Muscle of leg (tissue), 11 donors: ENCODE data around the gene EIF4ENIF1. TPM values are rescaled to one million over a fixed set of nuclear protein-coding genes. Genes with fewer than 3 reads are reported as not detected.
"Not testable (repeated sequence)": the region's sequence is repeated elsewhere in the genome, so short reads cannot be mapped to it uniquely, and the experiment has no call there.

Experiments used
- DNase-seq: peaks from one replicate; pipeline ENCODE4 v3.0.0; 2013
- H3K27ac ChIP-seq: one replicate; pipeline ENCODE4 v1.5.1; 2013; ENCODE audit warnings: mild to moderate bottlenecking, low read length, control low read depth
- H3K27me3 ChIP-seq: one replicate; pipeline ENCODE4 v1.6.1; 2013; ENCODE audit warnings: low read length; ENCODE audit not compliant: control insufficient read depth, insufficient read depth
- H3K36me3 ChIP-seq: one replicate; pipeline ENCODE4 v1.6.1; 2013; ENCODE audit warnings: low read length; ENCODE audit not compliant: control insufficient read depth, insufficient read depth
- H3K4me1 ChIP-seq: one replicate; pipeline ENCODE4 v1.6.1; 2013; ENCODE audit warnings: low read length; ENCODE audit not compliant: control insufficient read depth, insufficient read depth
- H3K4me3 ChIP-seq: one replicate; pipeline ENCODE4 v1.5.1; 2013; ENCODE audit warnings: low read length, control low read depth
- H3K9me3 ChIP-seq: replicated peaks from 2 replicates; pipeline ENCODE4 v1.6.1; 2013; ENCODE audit warnings: low read depth, low read length; ENCODE audit not compliant: control insufficient read depth
- WGBS: methylation state at CpG from one replicate; pipeline ENCODE4 v1.1.5; 2013; ENCODE audit warnings: missing lambda C conversion rate; ENCODE audit not compliant: insufficient coverage; 5-methylcytosine and 5-hydroxymethylcytosine counted together
- polyA plus RNA-seq, 8 donors: library from polyadenylated mRNA; unstranded; fragments of 120-200 nt; gene quantifications; one replicate each; pipeline versions ENCODE4 v1.2.1 to v1.2.3, GENCODE V29; 2013; ENCODE audit warnings: inconsistent platforms in 1 of 8, low replicate concordance in 1 of 8; ENCODE audit not compliant: insufficient read length in 8 of 8, insufficient read depth in 1 of 8
- total RNA-seq: library from RNA; stranded (reverse); fragments of 120-200 nt; gene quantifications from one replicate; pipeline ENCODE4 v1.2.4, GENCODE V29; 2013

EIF4ENIF1 gene
- total and polyA plus RNA-seq, 9 donors, result 10.6 to 32.8 (median 29.5) TPM

DNA sequence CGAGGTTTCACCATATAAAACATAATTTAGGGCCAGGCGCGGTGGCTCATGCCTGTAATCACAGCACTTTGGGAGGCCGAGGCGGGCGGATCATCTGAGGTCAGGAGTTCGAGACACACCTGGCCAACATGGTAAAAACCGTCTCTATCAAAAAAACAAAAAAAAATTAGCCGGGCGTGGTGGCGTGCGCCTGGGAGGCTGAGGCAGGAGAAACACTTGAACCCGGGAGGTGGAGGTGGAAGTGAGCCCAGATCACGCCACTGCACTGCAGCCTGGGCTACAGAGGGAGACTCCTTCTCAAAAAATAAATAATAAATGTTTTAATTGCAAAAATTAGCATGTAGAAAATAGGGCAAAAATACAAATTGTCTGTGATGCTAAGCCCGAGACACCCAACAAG, 5.7 kb upstream of the EIF4ENIF1 start:
- H3K27me3 ChIP-seq, result no peaks in the 10 kb centered on the region
- H3K9me3 ChIP-seq, result peaks cover 5% of the 10 kb centered on the region
- no peak overlapping the region for H3K27ac ChIP-seq
- no peak for DNase-seq
- H3K4me1 ChIP-seq, result peaks cover 12% of the 10 kb centered on the region
- H3K36me3 ChIP-seq, result peaks cover 3% of the 10 kb centered on the region
- no peak overlapping the region for H3K4me3 ChIP-seq
- 85% methylated on average over 5 of the region's 15 CpGs for WGBS

DNA sequence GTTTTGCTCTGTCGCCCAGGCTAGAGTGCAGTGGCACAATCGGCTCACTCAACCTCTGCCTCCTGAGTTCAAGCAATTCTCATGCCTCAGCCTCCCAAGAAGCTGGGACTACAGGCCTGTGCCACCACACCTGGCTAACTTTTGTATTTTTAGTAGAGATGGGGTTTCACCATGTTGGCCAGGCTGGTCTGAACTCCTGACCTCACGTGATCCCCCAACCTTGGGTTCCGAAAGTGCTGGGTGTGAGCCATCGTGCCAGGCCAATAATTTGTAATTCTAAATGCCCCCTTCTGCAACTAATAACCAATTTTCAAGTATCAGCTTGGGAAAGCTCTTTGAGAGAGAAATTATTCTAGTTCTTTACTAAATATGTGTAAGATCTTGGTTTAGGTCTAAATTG, 3.7 kb upstream of the EIF4ENIF1 start:
- not testable (repeated sequence) for H3K27ac ChIP-seq, H3K36me3 ChIP-seq, H3K27me3 ChIP-seq, H3K9me3 ChIP-seq, H3K4me3 ChIP-seq, DNase-seq
- H3K4me1 ChIP-seq, result peaks cover 15% of the 10 kb centered on the region
- 94% methylated on average over 2 of the region's 5 CpGs for WGBS

DNA sequence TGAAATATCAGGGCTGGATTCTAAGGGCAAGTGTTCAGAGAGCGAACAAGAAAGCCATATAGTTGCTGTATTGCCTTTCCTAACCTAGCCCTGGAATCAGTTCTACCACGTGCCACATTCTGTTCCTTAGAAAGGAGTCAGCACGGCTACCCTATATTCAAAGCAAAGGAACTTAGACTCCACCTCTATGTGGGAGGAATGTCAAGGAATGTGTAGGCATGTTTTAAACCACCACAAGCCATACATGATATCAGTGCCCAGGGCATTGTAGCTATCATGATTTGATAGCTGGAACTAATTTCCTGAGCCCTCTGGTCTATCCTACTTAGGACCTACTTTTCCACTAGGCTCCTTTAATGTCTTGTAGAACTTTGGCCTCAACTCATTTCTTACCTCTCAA, 2.5 kb upstream of the EIF4ENIF1 start:
- Histone ChIP-seq H3K4me1 (peaks cover 15% of the 10 kb centered on the region), H3K36me3 (peaks cover 9% of the 10 kb centered on the region), H3K27ac (no peak overlapping the region), H3K27me3 (no peaks in the 10 kb centered on the region), H3K4me3 (no peak overlapping the region), H3K9me3 (peaks cover under 1% of the 10 kb centered on the region)
- WGBS, result no CpG with 5 or more reads among the region's 3 CpGs
- no peak for DNase-seq

DNA sequence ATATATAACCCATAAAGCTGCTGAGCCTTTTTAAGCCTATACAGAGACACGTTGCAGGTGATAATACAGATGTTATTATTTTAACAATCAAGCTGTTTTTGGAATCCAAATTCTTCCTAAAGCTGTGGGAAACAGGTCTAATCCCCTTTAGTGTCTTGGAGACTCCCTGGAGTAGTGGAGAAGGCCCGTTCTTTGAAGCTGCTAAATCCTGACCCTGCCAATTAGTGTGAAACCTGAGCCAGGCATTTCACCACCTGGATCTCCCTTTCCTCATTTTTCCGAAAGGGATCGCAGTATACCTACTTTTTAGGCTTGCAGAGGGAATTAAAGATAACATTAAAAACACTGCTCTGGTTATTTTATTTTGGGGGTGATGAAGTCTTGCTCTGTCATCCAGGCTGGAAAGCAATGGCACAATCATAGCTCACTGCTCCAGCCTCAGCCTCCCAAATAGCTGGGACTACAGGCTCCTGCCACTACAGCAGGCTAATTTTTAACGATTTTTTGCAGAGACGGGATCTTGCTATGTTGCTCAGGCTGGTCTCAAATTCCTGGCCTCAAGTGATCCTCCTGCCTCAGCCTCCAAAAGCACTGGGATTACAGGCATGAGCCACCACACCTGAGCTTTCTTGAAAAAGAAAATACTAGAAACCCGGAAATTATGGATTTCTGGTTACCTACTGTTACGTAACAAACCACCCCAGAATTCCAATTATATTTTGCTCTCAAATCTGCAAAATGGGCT, 1.7 kb upstream of the EIF4ENIF1 start:
- WGBS, result 76% methylated on average over 2 of the region's 8 CpGs
- Histone ChIP-seq H3K4me3 (no peak overlapping the region), H3K27me3 (no peaks in the 10 kb centered on the region), H3K36me3 (peaks cover 12% of the 10 kb centered on the region), H3K4me1 (peaks cover 11% of the 10 kb centered on the region), H3K9me3 (no peaks in the 10 kb centered on the region), H3K27ac (no peak overlapping the region)
- no peak for DNase-seq

GRCh38 chr22:31490496-31490925, 869 bp upstream of the EIF4ENIF1 start:
- Histone ChIP-seq H3K4me1 (peaks cover 10% of the 10 kb centered on the region), H3K9me3 (no peaks in the 10 kb centered on the region), H3K27ac (peak overlapping the region; percentile 95), H3K27me3 (no peaks in the 10 kb centered on the region), H3K36me3 (peaks cover 14% of the 10 kb centered on the region), H3K4me3 (peak overlapping the region; percentile 92)
- 2% methylated on average over 14 of the region's 15 CpGs for WGBS
- peak; percentile 81 for DNase-seq

DNA sequence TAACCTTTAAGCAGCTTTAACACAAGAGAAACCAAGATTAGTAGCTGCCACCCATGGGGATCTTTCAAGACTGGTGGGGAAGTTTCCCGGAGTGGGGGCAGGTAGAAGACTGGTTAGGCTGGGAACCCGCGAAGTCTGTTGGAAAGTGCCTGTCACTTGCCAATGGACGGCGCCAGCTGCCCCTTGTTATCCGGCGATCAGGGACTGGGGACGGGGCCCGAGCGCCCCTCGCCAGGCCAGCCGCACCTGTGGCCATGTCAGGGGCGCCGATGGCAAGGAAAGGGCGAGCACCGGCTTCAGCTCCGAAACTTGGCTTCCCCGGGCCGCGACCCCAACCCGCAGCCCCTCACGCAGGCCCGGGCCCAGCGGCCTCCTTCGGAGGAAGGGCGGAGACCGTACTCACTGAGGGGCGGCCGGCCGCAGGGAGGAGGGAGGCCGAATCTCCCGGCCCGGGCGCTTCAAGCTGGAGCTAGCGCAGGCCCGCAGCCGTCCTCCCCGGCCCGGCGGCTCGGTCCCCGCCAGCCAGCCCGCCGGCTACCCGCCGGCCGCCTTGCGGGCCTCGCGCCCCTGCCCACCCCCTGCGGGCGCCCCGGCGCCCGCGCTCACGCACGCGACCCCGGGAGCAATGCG, 539 bp downstream of the EIF4ENIF1 start:
- H3K4me1 ChIP-seq, result peaks cover 8% of the 10 kb centered on the region
- DNase-seq, result peak; percentile 48
- no peaks in the 10 kb centered on the region for H3K27me3 ChIP-seq
- under 1% methylated on average over 57 of the region's 61 CpGs for WGBS
- peak overlapping the region; percentile 92 for H3K4me3 ChIP-seq
- peaks cover 20% of the 10 kb centered on the region for H3K36me3 ChIP-seq
- H3K9me3 ChIP-seq, result no peaks in the 10 kb centered on the region
- peak overlapping the region; percentile 72 for H3K27ac ChIP-seq

DNA sequence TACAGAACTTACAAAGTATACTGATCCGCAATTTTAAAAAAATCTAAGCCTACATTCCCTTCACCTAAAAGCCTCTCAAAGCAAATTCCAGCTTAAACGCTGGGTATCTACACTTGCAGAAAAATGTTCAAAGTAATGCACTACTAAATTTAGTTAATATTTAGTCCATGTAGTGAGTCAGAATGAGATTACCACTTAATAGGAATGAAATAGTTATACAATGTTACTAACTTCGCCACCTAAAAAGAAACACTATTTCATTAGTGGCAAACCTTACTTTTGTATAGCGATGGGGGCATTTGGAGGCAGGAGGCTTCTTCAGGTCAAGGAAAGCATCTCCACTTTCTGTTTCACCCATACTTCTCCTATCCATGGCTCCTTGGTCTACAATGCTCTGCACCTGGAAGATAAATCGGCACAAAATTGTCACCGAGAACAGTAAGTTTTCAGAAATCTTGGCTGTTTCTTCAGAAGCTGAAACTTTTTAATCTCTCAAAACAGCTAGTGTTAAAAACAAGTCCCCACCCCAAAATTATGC, 1.2 kb downstream of the EIF4ENIF1 start:
- DNase-seq, result no peak
- 100% methylated on average over 1 of the region's 6 CpGs for WGBS
- Histone ChIP-seq H3K27me3 (no peaks in the 10 kb centered on the region), H3K27ac (peak overlapping the region; percentile 72), H3K9me3 (no peaks in the 10 kb centered on the region), H3K36me3 (peaks cover 27% of the 10 kb centered on the region), H3K4me1 (peaks cover 8% of the 10 kb centered on the region), H3K4me3 (peak overlapping the region; percentile 64)

- no peaks in the 10 kb centered on the region for H3K27me3 ChIP-seq
- no peaks in the 10 kb centered on the region for H3K9me3 ChIP-seq
- 100% methylated on average over 1 of the region's 2 CpGs for WGBS
- H3K36me3 ChIP-seq, result peaks cover 33% of the 10 kb centered on the region
- peaks cover 8% of the 10 kb centered on the region for H3K4me1 ChIP-seq
- DNase-seq, result no peak
- H3K27ac ChIP-seq, result no peak overlapping the region
- no peak overlapping the region for H3K4me3 ChIP-seq
Measured at GRCh38 chr22:31486951-31487350, 2.7 kb downstream of the EIF4ENIF1 start.

DNA sequence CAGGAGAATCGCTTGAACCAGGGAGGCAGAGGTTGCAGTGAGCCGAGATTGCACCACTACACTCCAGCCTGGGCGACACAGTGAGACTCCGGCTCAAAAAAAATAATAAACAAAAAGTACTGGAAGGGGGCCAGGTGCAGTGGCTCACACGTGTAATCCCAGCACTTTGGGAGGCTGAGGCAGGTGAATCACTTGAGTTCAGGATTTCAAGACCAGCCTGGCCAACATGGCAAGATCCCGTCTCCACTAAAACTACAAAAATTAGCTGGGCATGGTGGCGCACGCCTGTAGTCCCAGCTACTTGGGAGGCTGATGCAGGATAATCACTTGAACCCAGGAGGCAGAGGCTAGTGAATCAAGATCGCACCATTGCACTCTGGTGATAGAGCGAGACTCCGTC, 3.3 kb downstream of the EIF4ENIF1 start:
- not testable (repeated sequence) for H3K27me3 ChIP-seq, H3K4me3 ChIP-seq, H3K27ac ChIP-seq, H3K9me3 ChIP-seq, DNase-seq, H3K4me1 ChIP-seq
- peaks cover 38% of the 10 kb centered on the region for H3K36me3 ChIP-seq
- WGBS, result 100% methylated on average over 9 of the region's 11 CpGs

DNA sequence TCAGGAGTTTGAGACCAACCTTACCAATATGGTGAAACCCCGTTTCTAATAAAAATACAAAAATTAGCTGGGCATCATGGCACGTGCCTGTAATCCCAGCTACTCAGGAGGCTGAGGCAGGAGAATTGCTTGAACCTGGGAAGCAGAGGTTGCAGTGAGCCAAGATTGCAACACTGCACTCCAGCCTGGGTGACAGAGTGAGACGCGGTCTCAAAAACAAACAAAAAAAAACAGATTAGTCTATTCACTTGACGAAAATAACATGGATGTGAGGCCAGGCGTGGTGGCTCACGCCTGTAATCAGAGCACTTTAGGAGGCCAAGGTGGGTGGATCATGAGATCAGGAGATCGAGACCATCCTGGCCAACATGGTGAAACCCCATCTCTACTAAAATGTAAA, 7.2 kb downstream of the EIF4ENIF1 start:
- not testable (repeated sequence) for H3K4me1 ChIP-seq, H3K4me3 ChIP-seq, DNase-seq, H3K9me3 ChIP-seq, H3K27me3 ChIP-seq, H3K27ac ChIP-seq
- 82% methylated on average over 2 of the region's 8 CpGs for WGBS
- peaks cover 53% of the 10 kb centered on the region for H3K36me3 ChIP-seq
